IPS-NIHi7 (cell line): ENCODE measurements around the gene PCDHGA3.
A peak's percentile ranks its signal among the peaks of the same experiment; 100 is the strongest.
"Not testable (repeated sequence)": the region's sequence is repeated elsewhere in the genome, so short reads cannot be mapped to it uniquely, and the experiment has no call there.

Experiments used
- DNase-seq: peaks from one replicate; pipeline ENCODE4 v3.0.0; 2012; ENCODE audit warnings: mixed read lengths; ENCODE audit errors: extremely low spot score

The PCDHGA3 gene

DNA sequence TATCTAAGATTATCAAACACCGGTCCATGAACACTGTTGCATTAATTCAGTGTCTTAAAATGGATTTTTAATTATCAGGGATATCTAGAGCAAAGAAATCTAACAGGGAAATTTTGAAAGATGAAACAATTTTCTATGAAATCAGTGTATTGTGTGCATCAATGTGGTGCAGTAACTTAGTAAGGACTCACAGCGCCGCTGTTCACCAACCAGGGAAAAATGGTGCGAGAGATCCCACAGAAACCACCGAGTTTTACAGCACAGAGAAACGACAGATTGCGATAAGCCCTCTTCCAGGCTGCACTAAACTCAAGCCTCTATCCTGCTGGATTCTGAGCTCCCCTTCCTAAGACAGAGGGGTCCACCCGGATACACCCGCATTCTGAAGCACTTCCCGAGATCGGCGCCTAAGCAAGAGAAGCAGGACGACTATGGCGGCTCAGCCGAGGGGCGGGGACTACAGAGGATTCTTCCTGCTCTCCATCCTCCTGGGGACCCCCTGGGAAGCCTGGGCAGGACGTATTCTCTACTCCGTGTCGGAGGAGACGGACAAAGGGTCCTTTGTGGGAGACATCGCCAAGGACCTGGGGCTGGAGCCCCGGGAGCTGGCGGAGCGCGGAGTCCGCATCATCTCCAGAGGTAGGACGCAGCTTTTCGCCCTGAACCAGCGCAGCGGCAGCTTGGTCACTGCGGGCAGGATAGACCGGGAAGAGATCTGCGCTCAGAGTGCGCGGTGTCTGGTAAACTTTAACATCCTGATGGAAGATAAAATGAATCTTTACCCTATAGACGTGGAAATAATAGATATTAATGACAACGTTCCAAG lies 39.1 kb downstream of the PCDHGA3 start, which contains the start of gene PCDHGA7:
TSS of gene PCDHGA7 (plus strand) at position 274 of the 826 bp plus-strand sequence. CDS start at position 432, 158 bp downstream.
- no peak for DNase-seq

DNA sequence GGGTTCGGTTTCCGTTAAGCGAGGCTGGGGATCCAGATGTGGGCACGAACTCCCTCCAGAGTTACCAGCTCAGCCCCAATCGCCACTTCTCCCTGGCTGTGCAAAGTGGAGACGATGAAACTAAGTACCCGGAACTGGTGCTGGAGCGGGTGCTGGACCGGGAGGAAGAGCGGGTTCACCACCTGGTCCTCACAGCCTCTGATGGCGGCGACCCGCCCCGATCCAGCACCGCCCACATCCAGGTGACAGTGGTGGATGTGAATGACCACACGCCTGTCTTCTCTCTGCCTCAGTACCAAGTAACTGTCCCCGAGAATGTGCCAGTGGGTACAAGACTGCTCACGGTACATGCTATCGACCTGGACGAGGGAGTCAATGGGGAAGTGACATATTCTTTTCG lies 39.7 kb downstream of the PCDHGA3 start:
- DNase-seq = no peak

DNA sequence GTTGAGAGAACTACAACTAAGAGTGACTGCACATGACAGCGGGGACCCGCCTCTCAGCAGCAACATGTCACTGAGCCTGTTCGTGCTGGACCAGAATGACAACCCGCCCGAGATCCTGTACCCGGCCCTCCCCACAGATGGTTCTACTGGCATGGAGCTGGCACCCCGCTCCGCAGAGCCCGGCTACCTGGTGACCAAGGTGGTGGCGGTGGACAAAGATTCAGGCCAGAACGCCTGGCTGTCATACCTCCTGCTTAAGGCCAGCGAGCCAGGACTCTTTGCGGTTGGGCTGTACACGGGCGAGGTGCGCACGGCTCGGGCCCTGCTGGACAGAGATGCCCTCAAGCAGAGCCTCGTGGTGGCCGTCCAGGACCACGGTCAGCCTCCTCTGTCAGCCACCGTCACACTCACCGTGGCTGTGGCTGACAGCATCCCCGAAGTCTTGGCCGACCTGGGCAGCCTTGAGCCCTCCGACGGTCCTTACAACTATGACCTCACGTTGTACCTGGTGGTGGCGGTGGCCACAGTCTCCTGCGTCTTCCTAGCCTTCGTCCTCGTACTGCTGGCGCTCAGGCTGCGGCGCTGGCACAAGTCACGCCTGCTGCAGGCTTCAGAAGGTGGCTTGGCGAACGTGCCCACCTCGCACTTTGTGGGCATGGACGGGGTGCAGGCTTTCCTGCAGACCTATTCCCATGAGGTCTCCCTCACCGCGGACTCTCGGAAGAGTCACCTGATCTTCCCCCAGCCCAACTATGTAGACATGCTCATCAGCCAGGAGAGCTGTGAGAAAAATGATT lies 41.0 kb downstream of the PCDHGA3 start:
- DNase-seq = no peak

DNA sequence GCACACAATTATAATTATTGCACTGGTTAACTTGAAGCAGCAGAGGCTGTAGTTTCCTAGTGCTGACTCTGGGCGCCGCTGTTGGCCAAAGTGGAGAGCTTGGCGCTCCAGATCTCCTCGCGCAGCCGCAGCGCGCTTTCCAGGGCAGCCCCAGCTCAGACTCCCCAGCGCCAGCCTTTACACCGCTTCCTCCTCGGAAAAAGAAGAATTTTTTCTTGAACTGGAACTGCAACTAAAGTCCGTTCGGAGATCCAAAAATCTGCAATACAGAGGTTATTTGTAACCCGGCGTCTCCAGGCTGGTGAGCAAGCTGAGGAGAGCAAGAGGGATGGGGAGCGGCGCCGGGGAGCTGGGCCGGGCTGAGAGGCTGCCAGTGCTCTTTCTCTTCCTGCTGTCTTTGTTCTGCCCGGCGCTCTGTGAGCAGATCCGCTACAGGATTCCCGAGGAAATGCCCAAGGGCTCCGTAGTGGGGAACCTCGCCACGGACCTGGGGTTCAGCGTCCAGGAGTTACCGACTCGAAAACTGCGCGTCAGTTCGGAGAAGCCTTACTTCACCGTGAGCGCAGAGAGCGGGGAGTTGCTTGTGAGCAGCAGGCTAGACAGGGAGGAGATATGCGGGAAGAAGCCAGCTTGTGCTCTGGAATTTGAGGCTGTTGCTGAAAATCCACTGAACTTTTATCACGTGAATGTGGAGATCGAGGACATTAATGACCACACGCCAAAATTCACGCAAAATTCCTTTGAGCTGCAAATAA lies 44.1 kb downstream of the PCDHGA3 start, which contains the start of gene PCDHGB4:
TSS of gene PCDHGB4 (plus strand) at position 142 of the 755 bp plus-strand sequence. CDS start at position 329, 187 bp downstream.
- peak; percentile 58 for DNase-seq

DNA sequence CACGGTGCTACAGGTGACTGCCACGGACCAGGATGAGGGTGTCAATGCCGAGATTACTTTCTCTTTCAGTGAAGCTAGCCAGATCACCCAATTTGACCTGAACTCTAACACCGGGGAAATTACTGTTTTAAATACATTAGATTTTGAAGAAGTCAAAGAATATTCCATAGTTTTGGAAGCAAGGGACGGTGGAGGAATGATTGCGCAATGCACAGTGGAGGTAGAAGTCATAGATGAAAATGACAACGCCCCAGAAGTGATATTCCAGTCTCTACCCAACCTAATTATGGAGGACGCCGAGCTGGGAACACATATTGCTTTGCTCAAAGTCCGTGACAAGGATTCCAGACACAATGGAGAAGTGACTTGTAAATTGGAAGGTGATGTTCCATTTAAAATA lies 45.0 kb downstream of the PCDHGA3 start:
- DNase-seq = no peak

DNA sequence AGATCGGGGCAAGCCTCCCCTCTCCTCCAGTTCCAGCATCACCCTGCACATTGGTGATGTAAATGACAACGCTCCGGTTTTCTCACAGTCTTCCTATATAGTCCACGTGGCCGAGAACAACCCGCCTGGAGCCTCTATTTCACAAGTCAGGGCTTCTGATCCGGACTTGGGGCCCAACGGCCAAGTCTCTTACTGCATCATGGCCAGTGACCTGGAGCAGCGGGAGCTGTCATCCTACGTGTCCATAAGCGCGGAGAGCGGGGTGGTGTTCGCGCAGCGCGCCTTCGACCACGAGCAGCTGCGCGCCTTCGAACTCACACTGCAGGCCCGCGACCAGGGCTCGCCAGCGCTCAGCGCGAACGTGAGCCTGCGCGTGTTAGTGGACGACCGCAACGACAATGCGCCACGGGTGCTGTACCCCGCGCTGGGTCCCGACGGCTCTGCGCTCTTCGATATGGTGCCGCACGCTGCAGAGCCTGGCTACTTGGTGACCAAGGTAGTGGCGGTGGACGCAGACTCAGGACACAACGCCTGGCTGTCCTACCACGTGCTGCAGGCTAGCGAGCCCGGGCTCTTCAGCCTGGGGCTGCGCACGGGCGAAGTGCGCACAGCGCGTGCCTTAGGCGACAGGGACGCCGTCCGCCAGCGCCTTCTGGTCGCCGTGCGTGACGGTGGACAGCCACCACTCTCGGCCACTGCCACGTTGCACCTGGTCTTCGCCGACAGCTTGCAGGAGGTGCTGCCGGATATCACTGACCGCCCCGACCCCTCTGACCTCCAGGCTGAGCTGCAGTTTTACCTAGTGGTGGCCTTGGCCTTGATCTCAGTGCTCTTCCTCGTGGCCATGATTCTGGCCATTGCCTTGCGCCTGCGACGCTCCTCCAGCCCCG lies 45.8 kb downstream of the PCDHGA3 start:
- no peak for DNase-seq

DNA sequence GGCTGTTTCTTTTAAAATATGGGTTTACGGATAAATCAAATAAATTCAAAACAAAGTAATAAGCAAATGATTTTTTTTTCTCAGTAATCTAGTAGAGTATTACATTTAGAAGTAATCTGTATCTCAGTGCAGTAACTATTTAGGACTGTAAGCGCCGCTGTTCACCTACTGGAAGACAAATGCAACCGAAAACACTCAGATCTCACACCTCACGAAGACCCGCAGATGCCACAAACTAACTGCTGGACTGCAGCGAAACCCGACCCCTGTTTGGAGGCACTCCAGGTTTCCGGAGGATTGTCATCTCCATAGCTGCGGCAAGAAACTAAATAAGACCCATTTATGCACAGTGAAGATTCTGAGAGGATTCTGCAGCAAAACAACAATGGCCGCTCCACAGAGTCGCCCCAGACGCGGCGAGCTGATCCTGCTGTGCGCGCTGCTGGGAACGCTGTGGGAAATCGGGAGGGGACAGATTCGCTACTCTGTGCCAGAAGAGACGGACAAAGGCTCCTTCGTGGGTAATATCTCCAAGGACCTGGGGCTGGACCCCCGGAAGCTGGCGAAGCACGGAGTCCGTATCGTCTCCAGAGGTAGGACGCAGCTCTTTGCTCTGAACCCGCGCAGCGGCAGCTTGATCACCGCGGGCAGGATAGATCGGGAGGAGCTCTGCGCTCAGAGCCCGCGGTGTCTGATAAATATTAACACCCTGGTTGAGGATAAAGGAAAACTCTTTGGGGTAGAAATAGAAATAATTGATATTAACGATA lies 49.0 kb downstream of the PCDHGA3 start, which contains the start of gene PCDHGA8:
TSS of gene PCDHGA8 (plus strand) at position 205 of the 770 bp plus-strand sequence. CDS start at position 386, 181 bp downstream.
- DNase-seq = no peak

DNA sequence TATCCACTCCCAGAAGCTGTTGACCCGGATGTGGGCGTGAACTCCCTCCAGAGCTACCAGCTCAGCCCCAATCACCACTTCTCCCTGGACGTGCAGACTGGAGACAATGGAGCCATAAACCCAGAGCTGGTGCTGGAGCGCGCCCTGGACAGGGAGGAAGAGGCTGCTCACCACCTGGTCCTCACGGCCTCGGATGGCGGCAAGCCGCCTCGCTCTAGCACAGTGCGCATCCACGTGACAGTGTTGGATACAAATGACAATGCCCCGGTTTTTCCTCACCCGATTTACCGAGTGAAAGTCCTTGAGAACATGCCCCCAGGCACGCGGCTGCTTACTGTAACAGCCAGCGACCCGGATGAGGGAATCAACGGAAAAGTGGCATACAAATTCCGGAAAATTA lies 49.6 kb downstream of the PCDHGA3 start:
- DNase-seq = no peak

DNA sequence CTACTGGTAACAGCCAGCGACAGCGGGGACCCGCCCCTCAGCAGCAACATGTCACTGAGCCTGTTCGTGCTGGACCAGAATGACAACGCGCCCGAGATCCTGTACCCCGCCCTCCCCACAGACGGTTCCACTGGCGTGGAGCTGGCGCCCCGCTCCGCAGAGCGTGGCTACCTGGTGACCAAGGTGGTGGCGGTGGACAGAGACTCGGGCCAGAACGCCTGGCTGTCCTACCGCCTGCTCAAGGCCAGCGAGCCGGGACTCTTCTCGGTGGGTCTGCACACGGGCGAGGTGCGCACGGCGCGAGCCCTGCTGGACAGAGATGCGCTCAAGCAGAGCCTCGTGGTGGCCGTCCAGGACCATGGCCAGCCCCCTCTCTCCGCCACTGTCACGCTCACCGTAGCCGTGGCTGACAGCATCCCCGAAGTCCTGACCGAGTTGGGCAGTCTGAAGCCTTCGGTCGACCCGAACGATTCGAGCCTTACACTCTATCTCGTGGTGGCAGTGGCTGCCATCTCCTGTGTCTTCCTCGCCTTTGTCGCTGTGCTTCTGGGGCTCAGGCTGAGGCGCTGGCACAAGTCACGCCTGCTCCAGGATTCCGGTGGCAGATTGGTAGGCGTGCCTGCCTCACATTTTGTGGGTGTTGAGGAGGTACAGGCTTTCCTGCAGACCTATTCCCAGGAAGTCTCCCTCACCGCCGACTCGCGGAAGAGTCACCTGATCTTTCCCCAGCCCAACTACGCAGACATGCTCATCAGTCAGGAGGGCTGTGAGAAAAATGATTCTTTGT lies 51.0 kb downstream of the PCDHGA3 start:
- DNase-seq = not testable (repeated sequence)
